GM12878 (cell line): ENCODE results near the gene BHLHA9. TPM values are rescaled to one million over a fixed set of nuclear protein-coding genes. Genes with fewer than 3 reads are reported as not detected.

Experiments used
- BMI1 ChIP-seq: fragments of 450-650 bp; IDR thresholded peaks from 2 replicates; pipeline ENCODE4 v1.6.1; 2016; ENCODE audit warnings: mild to moderate bottlenecking, moderate library complexity, borderline replicate concordance
- MEF2A ChIP-seq: IDR thresholded peaks from 2 replicates; pipeline ENCODE4 v1.6.1; 2011; ENCODE audit warnings: low read depth, mild to moderate bottlenecking, low read length, moderate library complexity; ENCODE audit not compliant: insufficient read depth
- NFYB ChIP-seq: IDR thresholded peaks from 2 replicates; pipeline ENCODE4 v1.6.1; 2011; ENCODE audit warnings: low read depth, mild to moderate bottlenecking, low read length, improper control_type of control experiment, moderate library complexity; ENCODE audit not compliant: insufficient read depth
- SMAD1 ChIP-seq: fragments of 450-650 bp; IDR thresholded peaks from 2 replicates; pipeline ENCODE4 v1.6.1; 2018; ENCODE audit warnings: mild to moderate bottlenecking, low read depth; ENCODE audit not compliant: partially characterized antibody
- SREBF2 ChIP-seq: IDR thresholded peaks from 2 replicates; pipeline ENCODE4 v1.6.1; 2012; ENCODE audit warnings: mild to moderate bottlenecking, low read length
- polyA plus RNA-seq, 11 experiments: library from polyadenylated mRNA; depleted of rRNA in 4 of 11; unstranded in 6 of 11; stranded (reverse) in 5 of 11; fragments of >200 nt; fragmentation: Nextera tagmentation in 4 of 11; fragmentation: Illumina TruSeq in 1 of 11; extraction: Ambion mirVana in 4 of 11; extraction: Trizol in 1 of 11; gene quantifications; 1 replicate in 1 of 11; 2 replicates in 10 of 11; pipeline versions ENCODE4 v1.2.1 to v1.2.3, GENCODE V29; 2011 to 2016; ENCODE audit warnings: inconsistent platforms in 2 of 11, missing spikeins in 2 of 11, low read depth in 1 of 11
- total RNA-seq, 4 experiments: library from RNA; depleted of rRNA in 3 of 4; stranded (reverse); fragments of >200 nt in 3 of 4; fragmentation: Illumina TruSeq in 1 of 4; extraction: Trizol in 1 of 4; gene quantifications; 2 replicates each; pipeline versions ENCODE4 v1.2.1 to v1.2.3, GENCODE V29; 2013 to 2021
- TF ChIP-seq, protein P1 (sequence below): IDR thresholded peaks from 2 replicates; pipeline ENCODE4 v1.6.1; 2012; ENCODE audit warnings: improper control_type of control experiment, low read depth, low read length; ENCODE audit not compliant: insufficient replicate concordance
- TF ChIP-seq, protein P2 (sequence below): fragments of 450-650 bp; IDR thresholded peaks from 2 replicates; pipeline ENCODE4 v1.6.1; 2014; ENCODE audit warnings: mild to moderate bottlenecking

BHLHA9 gene
- total and polyA plus RNA-seq, 10 of the 15 experiments (the other 5 are each of a cell fraction or from before 2014, with no cell fraction given), result not detected

DNA sequence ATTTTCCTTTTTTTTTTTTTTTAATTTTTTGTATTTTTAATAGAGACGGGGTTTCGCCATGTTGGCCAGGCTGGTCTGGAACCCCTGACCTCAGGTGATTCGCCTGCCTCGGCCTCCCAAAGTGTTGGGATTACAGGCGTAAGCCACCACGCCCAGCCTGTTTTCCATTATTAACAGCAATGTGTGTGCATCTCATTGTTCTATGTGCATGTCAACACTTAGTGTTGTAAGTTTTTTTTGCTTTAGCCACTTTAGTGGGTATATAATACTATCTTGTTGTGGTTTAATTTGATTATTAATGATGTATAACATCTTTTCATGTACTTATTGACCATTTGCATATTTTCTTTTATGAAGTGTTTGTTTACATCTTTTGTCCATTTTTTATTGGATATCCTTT is 32.8 kb upstream of the BHLHA9 start (continued):
- TF ChIP-seq, protein P1, sequence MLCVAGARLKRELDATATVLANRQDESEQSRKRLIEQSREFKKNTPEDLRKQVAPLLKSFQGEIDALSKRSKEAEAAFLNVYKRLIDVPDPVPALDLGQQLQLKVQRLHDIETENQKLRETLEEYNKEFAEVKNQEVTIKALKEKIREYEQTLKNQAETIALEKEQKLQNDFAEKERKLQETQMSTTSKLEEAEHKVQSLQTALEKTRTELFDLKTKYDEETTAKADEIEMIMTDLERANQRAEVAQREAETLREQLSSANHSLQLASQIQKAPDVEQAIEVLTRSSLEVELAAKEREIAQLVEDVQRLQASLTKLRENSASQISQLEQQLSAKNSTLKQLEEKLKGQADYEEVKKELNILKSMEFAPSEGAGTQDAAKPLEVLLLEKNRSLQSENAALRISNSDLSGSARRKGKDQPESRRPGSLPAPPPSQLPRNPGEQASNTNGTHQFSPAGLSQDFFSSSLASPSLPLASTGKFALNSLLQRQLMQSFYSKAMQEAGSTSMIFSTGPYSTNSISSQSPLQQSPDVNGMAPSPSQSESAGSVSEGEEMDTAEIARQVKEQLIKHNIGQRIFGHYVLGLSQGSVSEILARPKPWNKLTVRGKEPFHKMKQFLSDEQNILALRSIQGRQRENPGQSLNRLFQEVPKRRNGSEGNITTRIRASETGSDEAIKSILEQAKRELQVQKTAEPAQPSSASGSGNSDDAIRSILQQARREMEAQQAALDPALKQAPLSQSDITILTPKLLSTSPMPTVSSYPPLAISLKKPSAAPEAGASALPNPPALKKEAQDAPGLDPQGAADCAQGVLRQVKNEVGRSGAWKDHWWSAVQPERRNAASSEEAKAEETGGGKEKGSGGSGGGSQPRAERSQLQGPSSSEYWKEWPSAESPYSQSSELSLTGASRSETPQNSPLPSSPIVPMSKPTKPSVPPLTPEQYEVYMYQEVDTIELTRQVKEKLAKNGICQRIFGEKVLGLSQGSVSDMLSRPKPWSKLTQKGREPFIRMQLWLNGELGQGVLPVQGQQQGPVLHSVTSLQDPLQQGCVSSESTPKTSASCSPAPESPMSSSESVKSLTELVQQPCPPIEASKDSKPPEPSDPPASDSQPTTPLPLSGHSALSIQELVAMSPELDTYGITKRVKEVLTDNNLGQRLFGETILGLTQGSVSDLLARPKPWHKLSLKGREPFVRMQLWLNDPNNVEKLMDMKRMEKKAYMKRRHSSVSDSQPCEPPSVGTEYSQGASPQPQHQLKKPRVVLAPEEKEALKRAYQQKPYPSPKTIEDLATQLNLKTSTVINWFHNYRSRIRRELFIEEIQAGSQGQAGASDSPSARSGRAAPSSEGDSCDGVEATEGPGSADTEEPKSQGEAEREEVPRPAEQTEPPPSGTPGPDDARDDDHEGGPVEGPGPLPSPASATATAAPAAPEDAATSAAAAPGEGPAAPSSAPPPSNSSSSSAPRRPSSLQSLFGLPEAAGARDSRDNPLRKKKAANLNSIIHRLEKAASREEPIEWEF, result no peak
- TF ChIP-seq SREBF2 (no peak), SMAD1 (no peak), NFYB (no peak), MEF2A (no peak), BMI1 (no peak)
- TF ChIP-seq, protein P2, sequence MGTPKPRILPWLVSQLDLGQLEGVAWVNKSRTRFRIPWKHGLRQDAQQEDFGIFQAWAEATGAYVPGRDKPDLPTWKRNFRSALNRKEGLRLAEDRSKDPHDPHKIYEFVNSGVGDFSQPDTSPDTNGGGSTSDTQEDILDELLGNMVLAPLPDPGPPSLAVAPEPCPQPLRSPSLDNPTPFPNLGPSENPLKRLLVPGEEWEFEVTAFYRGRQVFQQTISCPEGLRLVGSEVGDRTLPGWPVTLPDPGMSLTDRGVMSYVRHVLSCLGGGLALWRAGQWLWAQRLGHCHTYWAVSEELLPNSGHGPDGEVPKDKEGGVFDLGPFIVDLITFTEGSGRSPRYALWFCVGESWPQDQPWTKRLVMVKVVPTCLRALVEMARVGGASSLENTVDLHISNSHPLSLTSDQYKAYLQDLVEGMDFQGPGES, result no peak
